B cell (primary cell): ENCODE data around the gene EIF2B2. TPM values are rescaled to one million over a fixed set of nuclear protein-coding genes. Genes with fewer than 3 reads are reported as not detected.

Experiments
- ATAC-seq: fragments of 200-7000 bp; cut with Tn5 transposase; one replicate; pipeline ENCODE4 v1.10.0; 2021; ENCODE audit warnings: low read depth, mild to moderate bottlenecking, moderate number of reproducible peaks, moderate library complexity
- CTCF ChIA-PET: fragments of 350-600 bp; sonication (Branson Sonifier 250); formaldehyde crosslinking; loops from one replicate; lab custom pipeline; 2021; ENCODE audit warnings: antibody characterized with exemption, inconsistent platforms; lab: Charles Lee
- POLR2A ChIA-PET: fragments of 350-600 bp; sonication (Branson Sonifier 250); formaldehyde crosslinking; loops from one replicate; lab custom pipeline; 2021; ENCODE audit warnings: antibody characterized with exemption; lab: Charles Lee
- DNase-seq: peaks from one replicate; pipeline ENCODE4 v3.0.0; 2013
- H2AFZ ChIP-seq: 2 replicates; pipeline ENCODE4 v1.6.1; 2012; ENCODE audit warnings: mild to moderate bottlenecking, low read depth, low read length; ENCODE audit not compliant: insufficient read depth, poor library complexity, severe bottlenecking
- H3K27ac ChIP-seq, 2 donors: 1 replicate in 1 of 2; 2 replicates in 1 of 2; pipeline ENCODE4 v1.5.1; 2012 to 2013; ENCODE audit warnings: low read length in 2 of 2, mild to moderate bottlenecking in 2 of 2, moderate library complexity in 1 of 2
- H3K27me3 ChIP-seq, 4 experiments: fragments of 200-600 bp in 1 of 4; sonication (generic) in 1 of 4; replicated peaks in 1 of 4; 1 replicate in 2 of 4; 2 replicates in 2 of 4; pipeline versions ENCODE4 v1.6.1 to v1.7.0; 2013 to 2016; ENCODE audit warnings: low read length in 3 of 4, mild to moderate bottlenecking in 2 of 4, mixed read lengths in 1 of 4, moderate library complexity in 1 of 4; ENCODE audit not compliant: insufficient read depth in 4 of 4, control insufficient read depth in 3 of 4; ENCODE audit errors: control extremely low read depth in 1 of 4
- H3K36me3 ChIP-seq, 2 experiments: replicated peaks in 1 of 2; 1 replicate in 1 of 2; 2 replicates in 1 of 2; pipeline versions ENCODE4 v1.6.1 to v1.7.1; 2013; ENCODE audit warnings: low read length in 1 of 2; ENCODE audit not compliant: insufficient read depth in 2 of 2, control insufficient read depth in 1 of 2; ENCODE audit errors: control extremely low read depth in 1 of 2, extremely low read depth in 1 of 2
- H3K4me1 ChIP-seq, 2 donors: fragments of 200-600 bp in 1 of 2; sonication (generic) in 1 of 2; 1 replicate in 1 of 2; 2 replicates in 1 of 2; pipeline versions ENCODE4 v1.5.1 to v1.6.1; 2013 to 2017; ENCODE audit warnings: low read length in 2 of 2; ENCODE audit not compliant: control insufficient read depth in 2 of 2, insufficient read depth in 2 of 2
- H3K4me2 ChIP-seq: replicated peaks from 2 replicates; pipeline ENCODE3; 2012; ENCODE audit warnings: mild to moderate bottlenecking, low read depth, low read length; ENCODE audit not compliant: poor library complexity, severe bottlenecking
- H3K4me3 ChIP-seq, 5 experiments: fragments of 200-600 bp in 1 of 5; sonication (generic) in 1 of 5; 1 replicate in 3 of 5; 2 replicates in 2 of 5; pipeline versions ENCODE4 v1.5.1 to v1.7.0; 2011 to 2016; ENCODE audit warnings: low read length in 4 of 5, mild to moderate bottlenecking in 4 of 5, low read depth in 2 of 5, control low read depth in 1 of 5, moderate library complexity in 1 of 5; ENCODE audit not compliant: insufficient read depth in 1 of 5; ENCODE audit errors: control extremely low read depth in 1 of 5, extremely low read depth in 1 of 5
- H3K79me2 ChIP-seq: fragments of 200-600 bp; sonication (generic); one replicate; pipeline ENCODE4 v1.6.0; 2016; ENCODE audit warnings: low read length; ENCODE audit not compliant: control insufficient read depth, insufficient read depth
- H3K9ac ChIP-seq: fragments of 200-600 bp; sonication (generic); 2 replicates; pipeline ENCODE4 v1.6.1; 2017; ENCODE audit warnings: mild to moderate bottlenecking, low read length, moderate library complexity
- H3K9me3 ChIP-seq, 3 donors: one replicate each; pipeline versions ENCODE4 v1.6.1 to v1.7.1; 2013; ENCODE audit warnings: low read length in 2 of 3; ENCODE audit not compliant: control insufficient read depth in 2 of 3, insufficient read depth in 1 of 3; ENCODE audit errors: control extremely low read depth in 1 of 3
- H4K20me1 ChIP-seq: 2 replicates; pipeline ENCODE4 v1.6.0; 2012; ENCODE audit warnings: mild to moderate bottlenecking, low read length; ENCODE audit not compliant: insufficient read depth, control insufficient read depth, poor library complexity, severe bottlenecking
- H3K27ac Mint-ChIP-seq: one replicate; pipeline ENCODE4 v1.8.0; 2021; ENCODE audit warnings: mixed read lengths
- H3K27me3 Mint-ChIP-seq: one replicate; pipeline ENCODE4 v1.8.0; 2021; ENCODE audit warnings: mixed read lengths
- H3K4me1 Mint-ChIP-seq: one replicate; pipeline ENCODE4 v1.8.0; 2021; ENCODE audit warnings: mixed read lengths
- H3K4me3 Mint-ChIP-seq: one replicate; pipeline ENCODE4 v1.8.0; 2021; ENCODE audit warnings: mixed read lengths
- H3K9me3 Mint-ChIP-seq: one replicate; pipeline ENCODE4 v1.8.0; 2022; ENCODE audit warnings: mixed read lengths; ENCODE audit not compliant: insufficient read depth
- EZH2 ChIP-seq: IDR thresholded peaks from 2 replicates; pipeline ENCODE4 v1.6.1; 2012; ENCODE audit warnings: borderline replicate concordance, low read depth, mild to moderate bottlenecking, moderate library complexity, low read length; ENCODE audit not compliant: insufficient read depth, poor library complexity, severe bottlenecking
- WGBS: methylation state at CpG from one replicate; pipeline ENCODE4 v1.1.5; 2013; ENCODE audit warnings: missing lambda C conversion rate; ENCODE audit not compliant: insufficient coverage; 5-methylcytosine and 5-hydroxymethylcytosine counted together
- intact Hi-C: fragments of 100-400 bp; cut with micrococcal nuclease; formaldehyde crosslinking; loops from one replicate; pipeline ENCODE4 v1.10.0; 2022
- polyA plus RNA-seq: library from polyadenylated mRNA; depleted of rRNA; stranded (reverse); fragments of >200 nt; gene quantifications from 2 replicates; pipeline ENCODE4 v1.2.3, GENCODE V29; 2012
- total RNA-seq, 2 donors: library from RNA; stranded (reverse); fragments of 120-200 nt in 1 of 2; gene quantifications; 1 replicate in 1 of 2; 2 replicates in 1 of 2; pipeline versions ENCODE4 v1.2.3 to v1.2.4, GENCODE V29; 2013 to 2022
- TF ChIP-seq, protein P1 (sequence below): fragments of 200-600 bp; IDR thresholded peaks from one replicate; pipeline ENCODE4 v1.8.0; 2022; ENCODE audit warnings: antibody characterized with exemption, mild to moderate bottlenecking

Gene EIF2B2
- total and polyA plus RNA-seq, 2 donors (not counting 1 experiment from before 2014, with no cell fraction given) = 25.5 to 27.6 TPM

- TF ChIP-seq, protein P1, sequence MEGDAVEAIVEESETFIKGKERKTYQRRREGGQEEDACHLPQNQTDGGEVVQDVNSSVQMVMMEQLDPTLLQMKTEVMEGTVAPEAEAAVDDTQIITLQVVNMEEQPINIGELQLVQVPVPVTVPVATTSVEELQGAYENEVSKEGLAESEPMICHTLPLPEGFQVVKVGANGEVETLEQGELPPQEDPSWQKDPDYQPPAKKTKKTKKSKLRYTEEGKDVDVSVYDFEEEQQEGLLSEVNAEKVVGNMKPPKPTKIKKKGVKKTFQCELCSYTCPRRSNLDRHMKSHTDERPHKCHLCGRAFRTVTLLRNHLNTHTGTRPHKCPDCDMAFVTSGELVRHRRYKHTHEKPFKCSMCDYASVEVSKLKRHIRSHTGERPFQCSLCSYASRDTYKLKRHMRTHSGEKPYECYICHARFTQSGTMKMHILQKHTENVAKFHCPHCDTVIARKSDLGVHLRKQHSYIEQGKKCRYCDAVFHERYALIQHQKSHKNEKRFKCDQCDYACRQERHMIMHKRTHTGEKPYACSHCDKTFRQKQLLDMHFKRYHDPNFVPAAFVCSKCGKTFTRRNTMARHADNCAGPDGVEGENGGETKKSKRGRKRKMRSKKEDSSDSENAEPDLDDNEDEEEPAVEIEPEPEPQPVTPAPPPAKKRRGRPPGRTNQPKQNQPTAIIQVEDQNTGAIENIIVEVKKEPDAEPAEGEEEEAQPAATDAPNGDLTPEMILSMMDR = no peak
- TF ChIP-seq EZH2 = no peak
- no peak for DNase-seq
- ChIA-PET POLR2A (no interaction called here), CTCF (no interaction called here)
- Mint-ChIP-seq H3K27ac (no peak overlapping the region), H3K27me3 (no peaks in the 10 kb centered on the region), H3K4me3 (no peak overlapping the region), H3K9me3 (no peaks in the 10 kb centered on the region), H3K4me1 (no peaks in the 10 kb centered on the region)
- Histone ChIP-seq H3K9ac (no peak overlapping the region), H3K27ac (no peak overlapping the region), H3K4me2 (no peak overlapping the region), H3K27me3 (no peaks in the 10 kb centered on the region), H4K20me1 (no peaks in the 10 kb centered on the region), H2AFZ (no peak overlapping the region), H3K4me1 (no peaks in the 10 kb centered on the region), H3K4me3 (no peak overlapping the region), H3K79me2 (no peaks in the 10 kb centered on the region), H3K9me3 (no peaks in the 10 kb centered on the region), H3K36me3 (no peaks in the 10 kb centered on the region)
- ATAC-seq = no peak
- WGBS = 99% methylated on average over 4 of the region's 6 CpGs
- intact Hi-C loops = no loop called here
These were observed 16.9 kb upstream of the EIF2B2 start for GRCh38 chr14:74985806-74986205.

DNA sequence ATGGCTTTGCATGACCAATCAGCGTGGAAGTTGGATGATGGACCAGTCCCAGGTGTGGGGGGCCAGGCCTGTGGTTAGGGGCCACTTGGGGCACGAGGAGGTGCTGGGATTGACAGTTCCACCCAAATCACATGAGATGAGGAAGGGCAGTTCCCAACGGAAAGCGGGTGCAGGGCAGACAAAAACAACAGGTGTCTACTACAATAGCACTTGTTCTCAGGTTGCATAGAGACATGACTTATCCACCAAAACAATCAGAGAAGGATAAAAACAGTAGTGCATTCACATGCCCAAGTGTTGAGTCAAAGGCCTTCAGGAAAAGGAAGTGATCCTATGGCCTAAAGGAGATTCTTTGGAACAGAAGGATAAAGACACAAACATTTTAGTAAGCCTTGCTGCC lies 14.6 kb upstream of the EIF2B2 start:
- CTCF ChIA-PET = no interaction called here
- H3K27me3 Mint-ChIP-seq = no peaks in the 10 kb centered on the region
- no peak overlapping the region for H3K4me2 ChIP-seq

More for the DNA sequence above, 14.6 kb upstream of the EIF2B2 start:
- Histone ChIP-seq H3K27ac (no peak overlapping the region), H3K27me3 (no peaks in the 10 kb centered on the region), H3K9ac (no peak overlapping the region), H3K79me2 (no peaks in the 10 kb centered on the region), H3K9me3 (no peaks in the 10 kb centered on the region), H3K4me3 (no peak overlapping the region), H2AFZ (no peak overlapping the region), H3K4me1 (no peaks in the 10 kb centered on the region), H3K36me3 (no peaks in the 10 kb centered on the region), H4K20me1 (no peaks in the 10 kb centered on the region)
- Mint-ChIP-seq H3K9me3 (no peaks in the 10 kb centered on the region), H3K27ac (no peak overlapping the region), H3K4me1 (no peaks in the 10 kb centered on the region), H3K4me3 (no peak overlapping the region)
- POLR2A ChIA-PET = no interaction called here
- TF ChIP-seq, protein P1 = no peak
- no peak for TF ChIP-seq EZH2
- intact Hi-C loops = no loop called here
- 63% methylated on average over 2 of the region's 4 CpGs for WGBS
- DNase-seq (no peak), ATAC-seq (no peak)
